OCI-LY7 (cell line): ENCODE measurements around the gene RFPL2. TPM values are rescaled to one million over a fixed set of nuclear protein-coding genes. Genes with fewer than 3 reads are reported as not detected.

ENCODE experiments used
- BruUV-seq: library from RNA; stranded (reverse); fragments of 400-500 nt; replicated peaks from 2 replicates; lab custom pipeline; 2021; lab: Mats Ljungman, UMichigan
- CTCF ChIA-PET: fragments of 300-600 bp; sonication (Branson Sonifier 250); formaldehyde crosslinking; loops from one replicate; lab custom pipeline; 2022; ENCODE audit warnings: antibody characterized with exemption; ENCODE audit not compliant: unreplicated experiment; lab: Charles Lee
- POLR2A ChIA-PET: fragments of 300-600 bp; sonication (Branson Sonifier 250); formaldehyde crosslinking; loops from one replicate; lab custom pipeline; 2022; ENCODE audit warnings: antibody characterized with exemption; lab: Charles Lee
- DNase-seq: peaks from one replicate; pipeline ENCODE4 v3.0.0-alpha.2; 2015; ENCODE audit warnings: low spot score
- H2AFZ ChIP-seq: fragments of 200-600 bp; sonication (generic), shearing (Covaris generic); 2 replicates; pipeline ENCODE4 v1.6.1; 2014; ENCODE audit warnings: mild to moderate bottlenecking, antibody characterized with exemption, low read length, moderate library complexity
- H3K27ac ChIP-seq: fragments of 200-600 bp; sonication (generic); 2 replicates; pipeline ENCODE4 v1.5.1; 2014; ENCODE audit warnings: mixed run types, low read depth, mild to moderate bottlenecking, moderate library complexity, low read length, inconsistent platforms; ENCODE audit not compliant: poor library complexity, severe bottlenecking
- H3K36me3 ChIP-seq: fragments of 200-600 bp; sonication (generic); 2 replicates; pipeline ENCODE4 v1.6.1; 2014; ENCODE audit warnings: mild to moderate bottlenecking, antibody characterized with exemption, low read length, moderate library complexity, mixed read lengths; ENCODE audit not compliant: insufficient read depth
- H3K4me1 ChIP-seq: fragments of 200-600 bp; sonication (generic); 2 replicates; pipeline ENCODE4 v1.5.1; 2014; ENCODE audit warnings: mild to moderate bottlenecking, low read length; ENCODE audit not compliant: insufficient read depth, poor library complexity, severe bottlenecking
- H3K4me2 ChIP-seq: fragments of 200-600 bp; sonication (generic); 2 replicates; pipeline ENCODE4 v1.6.1; 2014; ENCODE audit warnings: mild to moderate bottlenecking, low read length
- H3K4me3 ChIP-seq: fragments of 200-600 bp; sonication (generic); 2 replicates; pipeline ENCODE4 v1.5.1; 2014; ENCODE audit warnings: mild to moderate bottlenecking, low read depth, low read length; ENCODE audit not compliant: poor library complexity, severe bottlenecking
- H3K79me2 ChIP-seq: fragments of 200-600 bp; sonication (generic); 2 replicates; pipeline ENCODE4 v1.6.1; 2016; ENCODE audit warnings: low read depth, mild to moderate bottlenecking, low read length, moderate library complexity, mixed read lengths; ENCODE audit not compliant: insufficient read depth
- H3K9me2 ChIP-seq: fragments of 200-600 bp; sonication (generic); 2 replicates; pipeline ENCODE4 v1.6.1; 2016; ENCODE audit warnings: mild to moderate bottlenecking, low read length, mixed read lengths; ENCODE audit not compliant: insufficient read depth
- H3K9me3 ChIP-seq: fragments of 200-600 bp; sonication (generic); 2 replicates; pipeline ENCODE4 v1.6.1; 2014; ENCODE audit warnings: mild to moderate bottlenecking, mixed run types, low read length, mixed read lengths
- H4K20me1 ChIP-seq: fragments of 200-600 bp; sonication (generic); 2 replicates; pipeline ENCODE4 v1.6.1; 2014; ENCODE audit warnings: mild to moderate bottlenecking, antibody characterized with exemption, low read length, moderate library complexity, mixed read lengths; ENCODE audit not compliant: insufficient read depth
- EZH2phosphoT487 ChIP-seq: fragments of 200-600 bp; sonication (generic); IDR thresholded peaks from 2 replicates; pipeline ENCODE4 v1.6.1; 2018; ENCODE audit warnings: low read depth, borderline replicate concordance, mild to moderate bottlenecking, mixed run types, antibody characterized with exemption, low read length, moderate library complexity, mixed read lengths
- intact Hi-C: fragments of 100-400 bp; cut with micrococcal nuclease; formaldehyde crosslinking; loops from one replicate; pipeline ENCODE4 v1.10.0; 2022; ENCODE audit not compliant: unreplicated experiment
- total RNA-seq, 2 experiments: library from RNA; depleted of rRNA in 1 of 2; stranded (reverse); fragments of >200 nt in 1 of 2; shearing (Covaris generic) in 1 of 2; gene quantifications; 2 replicates each; pipeline ENCODE4 v1.2.3, GENCODE V29; 2014 to 2022
- TF ChIP-seq, protein P1 (sequence below): fragments of 200-600 bp; sonication (generic); conservative IDR thresholded peaks from 2 replicates; pipeline ENCODE4 v1.5.1; 2014; ENCODE audit warnings: mild to moderate bottlenecking, antibody characterized with exemption, low read length, moderate library complexity, mixed read lengths

The RFPL2 gene
- total RNA-seq, 2 experiments from 2014 or later = not detected

DNA sequence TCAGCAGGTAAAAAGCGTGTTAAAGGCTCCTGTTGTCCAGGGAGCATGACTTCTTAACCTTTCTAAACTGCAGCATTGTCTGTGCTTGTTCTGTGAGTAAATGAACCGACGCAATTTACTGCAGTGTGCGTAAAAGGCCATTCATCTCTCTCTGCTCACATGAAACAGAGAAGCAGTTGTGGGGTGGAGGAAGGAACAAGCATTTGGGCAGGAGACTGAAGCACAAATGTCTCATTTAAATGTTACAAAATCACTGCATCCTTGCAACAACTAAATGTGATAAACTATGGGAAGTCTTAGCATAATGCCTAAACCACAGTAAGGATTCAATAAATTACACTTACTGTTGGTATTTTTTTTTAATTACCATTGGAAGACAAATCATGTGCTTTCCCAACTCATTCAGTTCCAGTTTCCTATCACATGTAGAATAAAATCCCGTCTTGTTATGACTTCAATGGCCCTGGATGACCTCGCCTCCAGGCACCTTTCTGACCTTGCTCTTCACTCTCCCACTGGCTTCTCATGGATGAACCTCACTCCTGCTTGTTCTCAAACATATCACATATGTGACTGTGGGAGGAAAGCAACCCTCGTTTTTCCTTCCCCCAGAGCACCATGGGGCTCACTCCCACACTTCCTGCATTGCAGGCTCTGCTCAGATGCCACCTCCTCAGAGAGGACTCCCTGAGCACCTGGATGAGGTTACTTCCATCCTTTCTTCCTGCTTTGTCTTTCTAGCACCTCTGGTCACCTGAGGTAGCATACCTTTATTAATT, 21.6 kb upstream of the RFPL2 start:
- intact Hi-C loops = no loop called here
- ChIA-PET POLR2A (no interaction called here), CTCF (no interaction called here)
- H4K20me1 ChIP-seq = no peaks in the 10 kb centered on the region
- no peaks in the 10 kb centered on the region for H3K79me2 ChIP-seq
- H3K9me2 ChIP-seq = no peaks in the 10 kb centered on the region
- no peaks in the 10 kb centered on the region for H3K36me3 ChIP-seq
- H3K4me1 ChIP-seq = no peaks in the 10 kb centered on the region
- H3K9me3 ChIP-seq = no peaks in the 10 kb centered on the region
- no peak overlapping the region for H3K4me3 ChIP-seq
- TF ChIP-seq, protein P1, sequence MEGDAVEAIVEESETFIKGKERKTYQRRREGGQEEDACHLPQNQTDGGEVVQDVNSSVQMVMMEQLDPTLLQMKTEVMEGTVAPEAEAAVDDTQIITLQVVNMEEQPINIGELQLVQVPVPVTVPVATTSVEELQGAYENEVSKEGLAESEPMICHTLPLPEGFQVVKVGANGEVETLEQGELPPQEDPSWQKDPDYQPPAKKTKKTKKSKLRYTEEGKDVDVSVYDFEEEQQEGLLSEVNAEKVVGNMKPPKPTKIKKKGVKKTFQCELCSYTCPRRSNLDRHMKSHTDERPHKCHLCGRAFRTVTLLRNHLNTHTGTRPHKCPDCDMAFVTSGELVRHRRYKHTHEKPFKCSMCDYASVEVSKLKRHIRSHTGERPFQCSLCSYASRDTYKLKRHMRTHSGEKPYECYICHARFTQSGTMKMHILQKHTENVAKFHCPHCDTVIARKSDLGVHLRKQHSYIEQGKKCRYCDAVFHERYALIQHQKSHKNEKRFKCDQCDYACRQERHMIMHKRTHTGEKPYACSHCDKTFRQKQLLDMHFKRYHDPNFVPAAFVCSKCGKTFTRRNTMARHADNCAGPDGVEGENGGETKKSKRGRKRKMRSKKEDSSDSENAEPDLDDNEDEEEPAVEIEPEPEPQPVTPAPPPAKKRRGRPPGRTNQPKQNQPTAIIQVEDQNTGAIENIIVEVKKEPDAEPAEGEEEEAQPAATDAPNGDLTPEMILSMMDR = no peak
- no peak for TF ChIP-seq EZH2phosphoT487
- H2AFZ ChIP-seq = no peak overlapping the region
- no peak overlapping the region for H3K4me2 ChIP-seq
- no peak overlapping the region for H3K27ac ChIP-seq
- no TSS peak for BruUV-seq
- no peak for DNase-seq

DNA sequence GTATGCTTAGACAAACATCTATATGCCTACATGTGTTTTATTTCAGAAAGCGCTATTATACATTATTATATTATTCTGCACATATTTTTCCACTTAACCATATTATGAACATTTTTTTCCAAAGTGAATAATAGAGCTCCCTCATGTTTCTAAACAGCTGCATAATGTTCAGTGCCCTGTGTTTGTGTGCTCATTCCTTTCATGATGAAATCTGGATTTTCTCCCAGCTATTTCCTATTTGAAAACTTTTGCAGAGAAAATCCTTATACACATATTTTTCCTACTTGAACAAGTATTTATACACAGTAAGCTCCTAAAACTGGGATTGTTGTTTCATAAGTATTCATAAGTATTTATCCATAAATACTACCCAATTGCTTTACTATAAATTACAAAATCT, 18.1 kb upstream of the RFPL2 start:
- Histone ChIP-seq H2AFZ (no peak overlapping the region), H4K20me1 (no peaks in the 10 kb centered on the region), H3K9me2 (no peaks in the 10 kb centered on the region), H3K9me3 (no peaks in the 10 kb centered on the region), H3K36me3 (no peaks in the 10 kb centered on the region), H3K4me1 (no peaks in the 10 kb centered on the region), H3K4me3 (no peak overlapping the region), H3K79me2 (no peaks in the 10 kb centered on the region), H3K4me2 (no peak overlapping the region), H3K27ac (no peak overlapping the region)
- POLR2A ChIA-PET = interaction anchor here (0.6 to 0.7 kb wide), 2 partner anchors 11 to 45 kb away, joined by 3 to 5 read pairs; no protein-coding TSS in a partner anchor
- intact Hi-C loops = no loop called here
- CTCF ChIA-PET = no interaction called here
- no peak for DNase-seq
- no TSS peak for BruUV-seq
- TF ChIP-seq EZH2phosphoT487 = no peak
- TF ChIP-seq, protein P1 = no peak

DNA sequence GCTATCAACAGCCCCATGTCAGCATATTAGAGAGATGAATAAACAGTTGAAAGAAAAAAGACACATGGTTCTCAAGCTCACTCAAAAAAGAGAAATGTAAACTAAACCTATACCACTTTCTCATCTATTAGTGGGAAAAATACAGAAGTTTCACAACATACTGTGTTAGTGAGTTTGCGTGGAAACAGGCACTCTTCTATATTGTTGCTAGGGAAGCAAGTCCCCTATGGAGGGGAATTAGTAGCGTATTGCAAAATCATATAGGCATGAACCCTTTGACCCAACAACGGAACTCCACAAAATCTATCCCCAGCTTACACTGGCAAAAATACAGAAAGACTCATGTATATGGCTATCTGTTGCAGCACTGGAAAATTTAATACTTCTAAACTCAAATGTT, 14.2 kb upstream of the RFPL2 start:
- Histone ChIP-seq H4K20me1 (no peaks in the 10 kb centered on the region), H3K9me2 (no peaks in the 10 kb centered on the region), H3K4me3 (no peak overlapping the region), H3K27ac (no peak overlapping the region), H3K4me2 (no peak overlapping the region), H2AFZ (no peak overlapping the region), H3K36me3 (no peaks in the 10 kb centered on the region), H3K79me2 (no peaks in the 10 kb centered on the region), H3K4me1 (no peaks in the 10 kb centered on the region), H3K9me3 (no peaks in the 10 kb centered on the region)
- TF ChIP-seq EZH2phosphoT487 = no peak
- TF ChIP-seq, protein P1 = no peak
- CTCF ChIA-PET = no interaction called here
- POLR2A ChIA-PET = interaction anchor here (0.7 kb wide), 1 partner anchor 154 kb away, joined by 3 read pairs; no protein-coding TSS in a partner anchor
- BruUV-seq = no TSS peak
- intact Hi-C loops = no loop called here
- DNase-seq = no peak
